Activated T-cell treated with anti-CD3 and anti-CD28 coated beads, Interleukin-2, amount 50 U/mL, for 72 hours (primary cell): ENCODE measurements around the gene PTPN3. TPM values are rescaled to one million over a fixed set of nuclear protein-coding genes. Genes with fewer than 3 reads are reported as not detected.
A peak's percentile ranks its signal among the peaks of the same experiment; 100 is the strongest.

Source experiments
- ATAC-seq, 2 donors: fragments of 150-1000 bp; cut with Tn5 transposase; replicated peaks in 1 of 2; 2 replicates each; pipeline ENCODE4 v1.10.0; 2021; ENCODE audit warnings: moderate library complexity in 2 of 2, mild to moderate bottlenecking in 1 of 2
- DNase-seq, 2 donors: peaks; one replicate each; pipeline ENCODE4 v3.0.0; 2021 to 2022; ENCODE audit warnings: mixed read lengths in 1 of 2
- H3K27ac Mint-ChIP-seq: one replicate; pipeline ENCODE4 v1.8.0; 2022; ENCODE audit warnings: mild to moderate bottlenecking, moderate library complexity, mixed read lengths
- H3K27me3 Mint-ChIP-seq: one replicate; pipeline ENCODE4 v1.8.0; 2022; ENCODE audit warnings: low read depth, mixed read lengths
- H3K36me3 Mint-ChIP-seq, 2 donors: one replicate each; pipeline ENCODE4 v1.8.0; 2022; ENCODE audit warnings: mixed read lengths in 2 of 2, mild to moderate bottlenecking in 1 of 2; ENCODE audit not compliant: insufficient read depth in 2 of 2
- H3K4me1 Mint-ChIP-seq: one replicate; pipeline ENCODE4 v1.8.0; 2022; ENCODE audit warnings: low read depth, mixed read lengths
- H3K4me3 Mint-ChIP-seq, 2 donors: one replicate each; pipeline ENCODE4 v1.8.0; 2022; ENCODE audit warnings: mild to moderate bottlenecking in 2 of 2, mixed read lengths in 2 of 2, moderate library complexity in 2 of 2
- H3K9me3 Mint-ChIP-seq, 2 donors: one replicate each; pipeline ENCODE4 v1.8.0; 2022; ENCODE audit warnings: mixed read lengths in 2 of 2
- total RNA-seq, 2 donors: library from RNA; stranded (reverse); gene quantifications; one replicate each; pipeline ENCODE4 v1.2.3, GENCODE V29; 2022

PTPN3 gene
- total RNA-seq, 2 donors from 2014 or later: 2.7 to 5.4 TPM

GRCh38 chr9:109497226-109498153, 617 bp downstream of the PTPN3 start:
- H3K27ac Mint-ChIP-seq: no peak overlapping the region
- ATAC-seq (no peak), DNase-seq (no peak)
- no peak overlapping the region for H3K4me3 Mint-ChIP-seq
- peaks cover 3 to 5% of the 10 kb centered on the region in 2 donors for H3K36me3 Mint-ChIP-seq
- peaks cover 79% of the 10 kb centered on the region for H3K27me3 Mint-ChIP-seq
- peaks cover 10% of the 10 kb centered on the region for H3K4me1 Mint-ChIP-seq
- H3K9me3 Mint-ChIP-seq: no peaks in the 10 kb centered on the region

- H3K4me3 Mint-ChIP-seq: no peak overlapping the region
- H3K27ac Mint-ChIP-seq: no peak overlapping the region
- H3K27me3 Mint-ChIP-seq: peaks cover 72% of the 10 kb centered on the region
- H3K36me3 Mint-ChIP-seq: peaks cover 3 to 5% of the 10 kb centered on the region in 2 donors
- no peaks in the 10 kb centered on the region for H3K9me3 Mint-ChIP-seq
- no peak for DNase-seq
- ATAC-seq: no peak
- H3K4me1 Mint-ChIP-seq: peaks cover 10% of the 10 kb centered on the region
These were observed 1.3 kb downstream of the PTPN3 start for GRCh38 chr9:109496841-109497225.

GRCh38 chr9:109496218-109496617, 1.9 kb downstream of the PTPN3 start:
- DNase-seq (no peak), ATAC-seq (no peak)
- no peak overlapping the region for H3K27ac Mint-ChIP-seq
- no peaks in the 10 kb centered on the region for H3K9me3 Mint-ChIP-seq
- peaks cover 66% of the 10 kb centered on the region for H3K27me3 Mint-ChIP-seq
- H3K4me1 Mint-ChIP-seq: peaks cover 10% of the 10 kb centered on the region
- no peak overlapping the region for H3K4me3 Mint-ChIP-seq
- peaks cover 3 to 5% of the 10 kb centered on the region in 2 donors for H3K36me3 Mint-ChIP-seq

GRCh38 chr9:109493648-109494047, 4.5 kb downstream of the PTPN3 start:
- Mint-ChIP-seq H3K36me3 (peaks cover under 1 to 1% of the 10 kb centered on the region in 2 donors), H3K27ac (no peak overlapping the region)

GRCh38 chr9:109491590-109491989, 6.5 kb downstream of the PTPN3 start:
- Mint-ChIP-seq H3K4me3 (no peak overlapping the region), H3K27ac (no peak overlapping the region), H3K4me1 (no peaks in the 10 kb centered on the region), H3K9me3 (no peaks in the 10 kb centered on the region), H3K36me3 (no peaks in the 10 kb centered on the region), H3K27me3 (peaks cover 44% of the 10 kb centered on the region)
- DNase-seq (no peak), ATAC-seq (no peak)

More at GRCh38 chr9:109493648-109494047, 4.5 kb downstream of the PTPN3 start:
- ATAC-seq: no peak
- peaks cover 3% of the 10 kb centered on the region for H3K4me1 Mint-ChIP-seq
- no peak for DNase-seq
- H3K27me3 Mint-ChIP-seq: peaks cover 49% of the 10 kb centered on the region
- H3K9me3 Mint-ChIP-seq: no peaks in the 10 kb centered on the region
- H3K4me3 Mint-ChIP-seq: no peak overlapping the region

- no peak for DNase-seq
- no peak for ATAC-seq
- Mint-ChIP-seq H3K4me1 (no peaks in the 10 kb centered on the region), H3K36me3 (no peaks in the 10 kb centered on the region), H3K9me3 (no peaks in the 10 kb centered on the region), H3K27ac (no peak overlapping the region), H3K27me3 (peaks cover 38% of the 10 kb centered on the region), H3K4me3 (no peak overlapping the region)
These were observed 9.2 kb downstream of the PTPN3 start for GRCh38 chr9:109488791-109489492.

GRCh38 chr9:109488351-109488750, 9.8 kb downstream of the PTPN3 start:
- no peak for ATAC-seq
- H3K4me1 Mint-ChIP-seq: no peaks in the 10 kb centered on the region
- no peak for DNase-seq
- peaks cover 39% of the 10 kb centered on the region for H3K27me3 Mint-ChIP-seq
- H3K36me3 Mint-ChIP-seq: no peaks in the 10 kb centered on the region
- no peaks in the 10 kb centered on the region for H3K9me3 Mint-ChIP-seq
- no peak overlapping the region for H3K27ac Mint-ChIP-seq
- no peak overlapping the region for H3K4me3 Mint-ChIP-seq

- Mint-ChIP-seq H3K4me3 (no peak overlapping the region), H3K36me3 (no peaks in the 10 kb centered on the region), H3K27ac (no peak overlapping the region), H3K4me1 (peaks cover 8% of the 10 kb centered on the region), H3K9me3 (no peaks in the 10 kb centered on the region), H3K27me3 (peaks cover 45% of the 10 kb centered on the region)
- DNase-seq: no peak
- ATAC-seq: peak in 1 of 2 donors; percentile 58
These were observed 10.9 kb downstream of the PTPN3 start for GRCh38 chr9:109487247-109487646.

- Mint-ChIP-seq H3K4me1 (peaks cover 19% of the 10 kb centered on the region), H3K36me3 (no peaks in the 10 kb centered on the region), H3K27ac (no peak overlapping the region), H3K9me3 (no peaks in the 10 kb centered on the region), H3K27me3 (peaks cover 56% of the 10 kb centered on the region), H3K4me3 (no peak overlapping the region)
- DNase-seq (no peak), ATAC-seq (no peak)
These were observed 14.2 kb downstream of the PTPN3 start for GRCh38 chr9:109483744-109484429.

- ATAC-seq (no peak), DNase-seq (no peak)
- Mint-ChIP-seq H3K27me3 (peaks cover 61% of the 10 kb centered on the region), H3K9me3 (no peaks in the 10 kb centered on the region), H3K36me3 (no peaks in the 10 kb centered on the region), H3K27ac (no peak overlapping the region), H3K4me3 (peak overlapping the region in 1 of 2 donors; percentile 11), H3K4me1 (peaks cover 24% of the 10 kb centered on the region)
These were observed 15.7 kb downstream of the PTPN3 start for GRCh38 chr9:109482391-109482916.

- H3K27ac Mint-ChIP-seq: no peak overlapping the region
- H3K4me3 Mint-ChIP-seq: no peak overlapping the region
- DNase-seq: no peak
- no peak for ATAC-seq
- H3K4me1 Mint-ChIP-seq: peaks cover 28% of the 10 kb centered on the region
- H3K36me3 Mint-ChIP-seq: no peaks in the 10 kb centered on the region
- H3K9me3 Mint-ChIP-seq: no peaks in the 10 kb centered on the region
- peaks cover 61% of the 10 kb centered on the region for H3K27me3 Mint-ChIP-seq
These were observed 16.3 kb downstream of the PTPN3 start for GRCh38 chr9:109481856-109482255.

- Mint-ChIP-seq H3K4me3 (no peak overlapping the region), H3K27me3 (peaks cover 50% of the 10 kb centered on the region), H3K27ac (no peak overlapping the region), H3K4me1 (peaks cover 32% of the 10 kb centered on the region), H3K9me3 (no peaks in the 10 kb centered on the region), H3K36me3 (no peaks in the 10 kb centered on the region)
- DNase-seq (no peak), ATAC-seq (peak; percentile 72 to 79)
These were observed 18.3 kb downstream of the PTPN3 start for GRCh38 chr9:109479822-109480221.
